ENCODE data around the gene RPUSD2. TPM values are rescaled to one million over a fixed set of nuclear protein-coding genes. Genes with fewer than 3 reads are reported as not detected.

RPUSD2 gene
- total and polyA plus RNA-seq, 2 experiments from 2014 or later = 22.0 to 25.5 TPM

GRCh38 chr15:40623361-40623760 is 54.3 kb downstream of the RPUSD2 start:
- no peaks in the 10 kb centered on the region for H3K27me3 Mint-ChIP-seq (ENCODE audit: insufficient read depth, low read depth, poor library complexity)
- TF ChIP-seq REST (IDR thresholded peaks at IDR 0.05; ENCODE audit: unreplicated experiment) = no peak
- no peak for TF ChIP-seq EZH2 (IDR thresholded peaks at IDR 0.05; ENCODE audit: low read depth, unreplicated experiment)
- TF ChIP-seq NANOG (IDR thresholded peaks at IDR 0.05; ENCODE audit: borderline replicate concordance) = no peak
- TF ChIP-seq ZNF331 (CRISPR knock-in tag; IDR thresholded peaks at IDR 0.05; ENCODE audit: low read depth) = no peak
- no peak for TF ChIP-seq STAT1 (IDR thresholded peaks at IDR 0.05; ENCODE audit: unreplicated experiment)
- TF ChIP-seq, protein P1, sequence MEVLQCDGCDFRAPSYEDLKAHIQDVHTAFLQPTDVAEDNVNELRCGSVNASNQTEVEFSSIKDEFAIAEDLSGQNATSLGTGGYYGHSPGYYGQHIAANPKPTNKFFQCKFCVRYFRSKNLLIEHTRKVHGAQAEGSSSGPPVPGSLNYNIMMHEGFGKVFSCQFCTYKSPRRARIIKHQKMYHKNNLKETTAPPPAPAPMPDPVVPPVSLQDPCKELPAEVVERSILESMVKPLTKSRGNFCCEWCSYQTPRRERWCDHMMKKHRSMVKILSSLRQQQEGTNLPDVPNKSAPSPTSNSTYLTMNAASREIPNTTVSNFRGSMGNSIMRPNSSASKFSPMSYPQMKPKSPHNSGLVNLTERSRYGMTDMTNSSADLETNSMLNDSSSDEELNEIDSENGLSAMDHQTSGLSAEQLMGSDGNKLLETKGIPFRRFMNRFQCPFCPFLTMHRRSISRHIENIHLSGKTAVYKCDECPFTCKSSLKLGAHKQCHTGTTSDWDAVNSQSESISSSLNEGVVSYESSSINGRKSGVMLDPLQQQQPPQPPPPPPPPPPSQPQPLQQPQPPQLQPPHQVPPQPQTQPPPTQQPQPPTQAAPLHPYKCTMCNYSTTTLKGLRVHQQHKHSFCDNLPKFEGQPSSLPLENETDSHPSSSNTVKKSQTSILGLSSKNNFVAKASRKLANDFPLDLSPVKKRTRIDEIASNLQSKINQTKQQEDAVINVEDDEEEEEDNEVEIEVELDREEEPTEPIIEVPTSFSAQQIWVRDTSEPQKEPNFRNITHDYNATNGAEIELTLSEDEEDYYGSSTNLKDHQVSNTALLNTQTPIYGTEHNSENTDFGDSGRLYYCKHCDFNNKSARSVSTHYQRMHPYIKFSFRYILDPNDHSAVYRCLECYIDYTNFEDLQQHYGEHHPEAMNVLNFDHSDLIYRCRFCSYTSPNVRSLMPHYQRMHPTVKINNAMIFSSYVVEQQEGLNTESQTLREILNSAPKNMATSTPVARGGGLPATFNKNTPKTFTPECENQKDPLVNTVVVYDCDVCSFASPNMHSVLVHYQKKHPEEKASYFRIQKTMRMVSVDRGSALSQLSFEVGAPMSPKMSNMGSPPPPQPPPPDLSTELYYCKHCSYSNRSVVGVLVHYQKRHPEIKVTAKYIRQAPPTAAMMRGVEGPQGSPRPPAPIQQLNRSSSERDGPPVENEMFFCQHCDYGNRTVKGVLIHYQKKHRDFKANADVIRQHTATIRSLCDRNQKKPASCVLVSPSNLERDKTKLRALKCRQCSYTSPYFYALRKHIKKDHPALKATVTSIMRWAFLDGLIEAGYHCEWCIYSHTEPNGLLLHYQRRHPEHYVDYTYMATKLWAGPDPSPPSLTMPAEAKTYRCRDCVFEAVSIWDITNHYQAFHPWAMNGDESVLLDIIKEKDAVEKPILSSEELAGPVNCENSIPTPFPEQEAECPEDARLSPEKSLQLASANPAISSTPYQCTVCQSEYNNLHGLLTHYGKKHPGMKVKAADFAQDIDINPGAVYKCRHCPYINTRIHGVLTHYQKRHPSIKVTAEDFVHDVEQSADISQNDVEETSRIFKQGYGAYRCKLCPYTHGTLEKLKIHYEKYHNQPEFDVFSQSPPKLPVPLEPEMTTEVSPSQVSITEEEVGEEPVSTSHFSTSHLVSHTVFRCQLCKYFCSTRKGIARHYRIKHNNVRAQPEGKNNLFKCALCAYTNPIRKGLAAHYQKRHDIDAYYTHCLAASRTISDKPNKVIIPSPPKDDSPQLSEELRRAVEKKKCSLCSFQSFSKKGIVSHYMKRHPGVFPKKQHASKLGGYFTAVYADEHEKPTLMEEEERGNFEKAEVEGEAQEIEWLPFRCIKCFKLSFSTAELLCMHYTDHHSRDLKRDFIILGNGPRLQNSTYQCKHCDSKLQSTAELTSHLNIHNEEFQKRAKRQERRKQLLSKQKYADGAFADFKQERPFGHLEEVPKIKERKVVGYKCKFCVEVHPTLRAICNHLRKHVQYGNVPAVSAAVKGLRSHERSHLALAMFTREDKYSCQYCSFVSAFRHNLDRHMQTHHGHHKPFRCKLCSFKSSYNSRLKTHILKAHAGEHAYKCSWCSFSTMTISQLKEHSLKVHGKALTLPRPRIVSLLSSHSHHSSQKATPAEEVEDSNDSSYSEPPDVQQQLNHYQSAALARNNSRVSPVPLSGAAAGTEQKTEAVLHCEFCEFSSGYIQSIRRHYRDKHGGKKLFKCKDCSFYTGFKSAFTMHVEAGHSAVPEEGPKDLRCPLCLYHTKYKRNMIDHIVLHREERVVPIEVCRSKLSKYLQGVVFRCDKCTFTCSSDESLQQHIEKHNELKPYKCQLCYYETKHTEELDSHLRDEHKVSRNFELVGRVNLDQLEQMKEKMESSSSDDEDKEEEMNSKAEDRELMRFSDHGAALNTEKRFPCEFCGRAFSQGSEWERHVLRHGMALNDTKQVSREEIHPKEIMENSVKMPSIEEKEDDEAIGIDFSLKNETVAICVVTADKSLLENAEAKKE (CRISPR knock-in tag; IDR thresholded peaks at IDR 0.05) = no peak
- TF ChIP-seq EZH2phosphoT487 (IDR thresholded peaks at IDR 0.05; ENCODE audit: unreplicated experiment) = no peak
- TF ChIP-seq ZNF114 (CRISPR knock-in tag; IDR thresholded peaks at IDR 0.05) = no peak
- TF ChIP-seq ETS1 (IDR thresholded peaks at IDR 0.05) = no peak
- no peak for TF ChIP-seq POLR2AphosphoS5 (IDR thresholded peaks at IDR 0.05; ENCODE audit: low read depth)
- no peak for TF ChIP-seq CREB1 (CRISPR knock-in tag; IDR thresholded peaks at IDR 0.05; ENCODE audit: low read depth)
- no peak for TF ChIP-seq CTCF (conservative IDR thresholded peaks at IDR 0.05; ENCODE audit: low read depth in 2 of 2)
- no peak for TF ChIP-seq JUNB (IDR thresholded peaks at IDR 0.05; ENCODE audit: unreplicated experiment)
- Histone ChIP-seq H3K4me1 (ENCODE audit: insufficient read depth) (peaks cover 7% of the 10 kb centered on the region; the same call in 1 of the 2 replicates), H3K9me2 (ENCODE audit: insufficient read depth) (no peaks in the 10 kb centered on the region), H3K27ac (ENCODE audit: low read depth) (no peak overlapping the region), H3K79me2 (replicated peaks; ENCODE audit: insufficient read depth) (no peaks in the 10 kb centered on the region), H3K4me2 (no peak overlapping the region), H3K4me3 (no peak overlapping the region), H3F3A (replicated peaks; ENCODE audit: low read depth) (no peaks in the 10 kb centered on the region), H3K36me3 (ENCODE audit: insufficient read depth) (peaks cover 12% of the 10 kb centered on the region; the same call in 1 of the 2 replicates), H2AFZ (no peak overlapping the region), H3K27me3 (ENCODE audit: insufficient read depth) (no peaks in the 10 kb centered on the region), H4K20me1 (replicated peaks; ENCODE audit: insufficient read depth) (no peaks in the 10 kb centered on the region)
- no peak overlapping the region for H3K27ac Mint-ChIP-seq
- DNase-seq (ENCODE audit: low spot score) (no peak), ATAC-seq (no peak)
- H3K36me3 Mint-ChIP-seq (ENCODE audit: low read depth) = peaks cover 15% of the 10 kb centered on the region; the same call in 2 of the 3 replicates
- no peak overlapping the region for H3K4me3 Mint-ChIP-seq
- H3K4me1 Mint-ChIP-seq = peaks cover 3% of the 10 kb centered on the region; the same call in 1 of the 3 replicates
- H3K9me3 Mint-ChIP-seq = no peaks in the 10 kb centered on the region
